IMR-90 (cell line): Measurements from ENCODE around the gene TNK2. TPM values are rescaled to one million over a fixed set of nuclear protein-coding genes. Genes with fewer than 3 reads are reported as not detected.

ENCODE experiments used
- ATAC-seq: fragments of 200-7000 bp; cut with Tn5 transposase; 2 replicates; pipeline ENCODE4 v1.9.1; 2020; ENCODE audit warnings: low read depth, mild to moderate bottlenecking, moderate library complexity
- BruUV-seq: library from RNA; stranded (reverse); fragments of 400-500 nt; replicated peaks from 2 replicates; lab custom pipeline; 2021; lab: Mats Ljungman, UMichigan
- CTCF ChIA-PET: fragments of 300-600 bp; formaldehyde crosslinking; extraction: SDS; loops from one replicate; lab custom pipeline; 2021; ENCODE audit warnings: antibody characterized with exemption; lab: Yijun Ruan, JAX
- POLR2A ChIA-PET: fragments of 300-600 bp; sonication (Branson Sonifier 250); formaldehyde crosslinking; loops from one replicate; lab custom pipeline; 2022; ENCODE audit warnings: antibody characterized with exemption; ENCODE audit not compliant: unreplicated experiment; lab: Charles Lee
- DNase-seq: peaks from one replicate; pipeline ENCODE4 v3.0.0; 2013
- H2AFZ ChIP-seq: replicated peaks from 2 replicates; pipeline ENCODE3; 2013; ENCODE audit warnings: low read length, mild to moderate bottlenecking; ENCODE audit not compliant: poor library complexity
- H2AK5ac ChIP-seq: 2 replicates; pipeline ENCODE4 v1.6.1; 2013; ENCODE audit warnings: low read depth, low read length, inconsistent platforms
- H2AK9ac ChIP-seq: replicated peaks from 2 replicates; pipeline ENCODE3; 2013; ENCODE audit warnings: mild to moderate bottlenecking, low read depth, low read length, moderate library complexity; ENCODE audit not compliant: poor library complexity
- H2BK120ac ChIP-seq: 2 replicates; pipeline ENCODE4 v1.6.1; 2013; ENCODE audit warnings: low read depth, low read length, inconsistent platforms
- H2BK15ac ChIP-seq: 3 replicates; pipeline ENCODE4 v1.6.1; 2013; ENCODE audit warnings: low read depth, low read length, inconsistent platforms
- H2BK20ac ChIP-seq: 2 replicates; pipeline ENCODE4 v1.6.1; 2013; ENCODE audit warnings: low read depth, mild to moderate bottlenecking, inconsistent platforms, low read length, moderate library complexity
- H2BK5ac ChIP-seq: 2 replicates; pipeline ENCODE4 v1.6.1; 2013; ENCODE audit warnings: mild to moderate bottlenecking, low read depth, low read length, inconsistent platforms; ENCODE audit not compliant: poor library complexity, severe bottlenecking
- H3K14ac ChIP-seq: replicated peaks from 2 replicates; pipeline ENCODE4 v1.6.1; 2013; ENCODE audit warnings: low read depth, low read length, inconsistent platforms
- H3K18ac ChIP-seq: 2 replicates; pipeline ENCODE4 v1.6.1; 2013; ENCODE audit warnings: low read depth, low read length, control low read depth
- H3K23ac ChIP-seq: 2 replicates; pipeline ENCODE4 v1.6.1; 2013; ENCODE audit warnings: low read depth, low read length, inconsistent platforms
- H3K27ac ChIP-seq: 2 replicates; pipeline ENCODE4 v1.5.1; 2013; ENCODE audit warnings: mild to moderate bottlenecking, control low read depth, low read length; ENCODE audit not compliant: insufficient read depth
- H3K27me3 ChIP-seq: 2 replicates; pipeline ENCODE4 v1.6.1; 2013; ENCODE audit warnings: low read length; ENCODE audit not compliant: control insufficient read depth, insufficient read depth
- H3K36me3 ChIP-seq: 2 replicates; pipeline ENCODE4 v1.6.1; 2013; ENCODE audit warnings: low read length, mixed read lengths; ENCODE audit not compliant: control insufficient read depth, insufficient read depth
- H3K4ac ChIP-seq: 2 replicates; pipeline ENCODE4 v1.6.1; 2013; ENCODE audit warnings: low read depth, low read length, inconsistent platforms
- H3K4me1 ChIP-seq: 2 replicates; pipeline ENCODE4 v1.6.1; 2013; ENCODE audit warnings: low read length, mixed read lengths; ENCODE audit not compliant: control insufficient read depth, insufficient read depth
- H3K4me2 ChIP-seq: 2 replicates; pipeline ENCODE4 v1.6.1; 2013; ENCODE audit warnings: low read depth, mild to moderate bottlenecking, control low read depth, low read length, moderate library complexity
- H3K4me3 ChIP-seq: 2 replicates; pipeline ENCODE4 v1.5.1; 2013; ENCODE audit warnings: low read depth, mild to moderate bottlenecking, control low read depth, low read length, moderate library complexity; ENCODE audit not compliant: insufficient read depth
- H3K56ac ChIP-seq: 2 replicates; pipeline ENCODE4 v1.6.1; 2013; ENCODE audit warnings: low read length, inconsistent platforms; ENCODE audit not compliant: insufficient read depth; ENCODE audit errors: extremely low read depth
- H3K79me1 ChIP-seq, 2 experiments: 2 replicates each; pipeline ENCODE4 v1.6.1; 2013; ENCODE audit warnings: low read length in 2 of 2, inconsistent platforms in 1 of 2, low read depth in 1 of 2
- H3K9ac ChIP-seq: 2 replicates; pipeline ENCODE4 v1.6.1; 2013; ENCODE audit warnings: low read depth, low read length, control low read depth
- H3K9me1 ChIP-seq: 2 replicates; pipeline ENCODE4 v1.6.1; 2013; ENCODE audit warnings: low read length, inconsistent platforms; ENCODE audit not compliant: insufficient read depth
- H3K9me3 ChIP-seq: 2 replicates; pipeline ENCODE4 v1.6.1; 2013; ENCODE audit warnings: low read length; ENCODE audit not compliant: control insufficient read depth, insufficient read depth
- H4K20me1 ChIP-seq: 2 replicates; pipeline ENCODE4 v1.6.1; 2013; ENCODE audit warnings: low read length, inconsistent platforms; ENCODE audit not compliant: insufficient read depth
- H4K5ac ChIP-seq: 2 replicates; pipeline ENCODE4 v1.6.1; 2013; ENCODE audit warnings: mild to moderate bottlenecking, low read depth, low read length, control low read depth
- H4K8ac ChIP-seq, 2 experiments: 2 replicates each; pipeline ENCODE4 v1.6.1; 2013; ENCODE audit warnings: low read depth in 2 of 2, low read length in 2 of 2, control low read depth in 1 of 2, inconsistent platforms in 1 of 2
- H4K91ac ChIP-seq: 2 replicates; pipeline ENCODE4 v1.6.1; 2013; ENCODE audit warnings: low read depth, low read length, inconsistent platforms; ENCODE audit not compliant: insufficient read depth
- MAFK ChIP-seq: IDR thresholded peaks from 2 replicates; pipeline ENCODE4 v1.6.1; 2012; ENCODE audit warnings: low read depth, low read length, improper control_type of control experiment
- MAZ ChIP-seq: IDR thresholded peaks from 2 replicates; pipeline ENCODE4 v1.6.1; 2012; ENCODE audit warnings: low read depth, mild to moderate bottlenecking, low read length, improper control_type of control experiment, moderate library complexity, borderline replicate concordance
- RCOR1 ChIP-seq: IDR thresholded peaks from 2 replicates; pipeline ENCODE4 v1.6.1; 2012; ENCODE audit warnings: mild to moderate bottlenecking, low read length, improper control_type of control experiment; ENCODE audit not compliant: insufficient replicate concordance
- SMC3 ChIP-seq: fragments of 150-350 bp; IDR thresholded peaks from 2 replicates; pipeline ENCODE4 v1.6.1; 2016; ENCODE audit warnings: low read depth, mild to moderate bottlenecking, antibody characterized with exemption, low read length, moderate library complexity
- WGBS, 2 experiments: methylation state at CpG; one replicate each; pipeline versions ENCODE4 v1.1.5 to v1.1.7; 2013; ENCODE audit warnings: missing lambda C conversion rate in 2 of 2; ENCODE audit not compliant: insufficient read length in 1 of 2; ENCODE audit errors: extremely low coverage in 2 of 2; 5-methylcytosine and 5-hydroxymethylcytosine counted together
- dilution Hi-C: fragments of 300-500 bp; cut with HindIII; formaldehyde crosslinking; loops from one replicate; pipeline ENCODE4 v1.14.3; 2018; ENCODE audit warnings: low sequenced_read_pairs; ENCODE audit not compliant: unreplicated experiment
- in situ Hi-C: fragments of 300-500 bp; cut with MboI; formaldehyde crosslinking; loops from 3 replicates; pipeline ENCODE4 v1.14.3; 2019; ENCODE audit warnings: low sequenced_read_pairs, inconsistent platforms, mixed read lengths
- intact Hi-C: fragments of 100-400 bp; cut with micrococcal nuclease; formaldehyde crosslinking; loops from 2 replicates; pipeline ENCODE4 v1.10.0; 2022
- polyA plus RNA-seq, 3 experiments: library from polyadenylated mRNA; depleted of rRNA; stranded (reverse); fragments of >200 nt; gene quantifications; 2 replicates each; pipeline ENCODE4 v1.2.3, GENCODE V29; 2012; ENCODE audit warnings: low replicate concordance in 1 of 3
- total RNA-seq: library from RNA; depleted of rRNA; stranded (reverse); fragments of >200 nt; gene quantifications from 2 replicates; pipeline ENCODE4 v1.2.3, GENCODE V29; 2012
- TF ChIP-seq, protein P1 (sequence below): fragments of 150-350 bp; IDR thresholded peaks from 2 replicates; pipeline ENCODE4 v1.6.1; 2017; ENCODE audit warnings: mild to moderate bottlenecking, antibody characterized with exemption, low read length, low read depth

The TNK2 gene
- total and polyA plus RNA-seq, 2 of the 4 experiments (the other 2 are of a cell fraction), result 2.2 to 13.8 TPM

DNA sequence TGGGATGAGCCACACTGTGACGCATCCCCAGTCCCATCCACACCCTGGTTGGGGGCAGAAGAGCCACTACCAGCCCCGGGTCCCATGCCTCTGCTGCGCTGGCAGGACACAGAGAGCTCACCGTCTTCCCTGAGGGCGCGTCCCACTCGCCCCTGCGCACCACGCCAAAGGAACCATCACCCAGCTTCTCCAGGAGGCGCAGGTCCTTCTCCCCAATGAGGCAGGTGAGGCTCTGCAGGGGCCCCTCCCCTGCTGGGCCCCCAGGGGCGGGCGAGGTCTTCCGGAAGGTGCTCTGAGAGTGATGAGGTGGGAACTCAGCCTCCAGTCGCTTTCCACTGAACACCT lies 23.7 kb downstream of the TNK2 start (continued):
- TF ChIP-seq SMC3 (no peak), MAFK (no peak), MAZ (no peak), RCOR1 (no peak)

GRCh38 chr3:195883801-195884200 lies 24.6 kb downstream of the TNK2 start:
- H2BK20ac ChIP-seq, result no peak overlapping the region
- no peak overlapping the region for H2BK5ac ChIP-seq
- H3K27me3 ChIP-seq, result no peaks in the 10 kb centered on the region
- H3K23ac ChIP-seq, result no peak overlapping the region
- no peak overlapping the region for H3K27ac ChIP-seq
- no TSS peak for BruUV-seq
- no peak overlapping the region for H3K9ac ChIP-seq
- H2AK5ac ChIP-seq, result no peak overlapping the region
- ChIA-PET POLR2A (no interaction called here), CTCF (no interaction called here)
- peaks cover 4% of the 10 kb centered on the region; the same call in 1 of the 2 replicates for H3K4me1 ChIP-seq
- H2AK9ac ChIP-seq, result no peak overlapping the region
- in situ Hi-C loops, result no loop called here
- H3K4me3 ChIP-seq, result no peak overlapping the region
- H3K4me2 ChIP-seq, result no peak overlapping the region
- H3K14ac ChIP-seq, result no peak overlapping the region
- no peak overlapping the region for H2BK15ac ChIP-seq
- 98% methylated on average over 7 of the region's 12 CpGs; no CpG with 5 or more reads in 1 of the 2 experiments for WGBS, 2 experiments
- DNase-seq (no peak), ATAC-seq (no peak)
- H3K9me1 ChIP-seq, result peaks cover 9% of the 10 kb centered on the region; the same call in 1 of the 2 replicates
- peaks cover 39% of the 10 kb centered on the region for H3K36me3 ChIP-seq
- no peak overlapping the region for H2AFZ ChIP-seq
- no peak overlapping the region for H3K4ac ChIP-seq
- no peak overlapping the region for H3K18ac ChIP-seq
- peaks cover 8 to 17% of the 10 kb centered on the region in 2 experiments; a peak in 3 of 4 replicates for H3K79me1 ChIP-seq
- H4K91ac ChIP-seq, result no peak overlapping the region
- no peaks in the 10 kb centered on the region; the same call in 1 of the 2 replicates for H4K20me1 ChIP-seq
- dilution Hi-C loops, result no loop called here
- no peak overlapping the region for H3K56ac ChIP-seq
- H4K5ac ChIP-seq, result no peak overlapping the region
- intact Hi-C loops, result no loop called here
- no peak overlapping the region for H2BK120ac ChIP-seq
- H3K9me3 ChIP-seq, result no peaks in the 10 kb centered on the region
- no peak overlapping the region for H4K8ac ChIP-seq
- TF ChIP-seq, protein P1, sequence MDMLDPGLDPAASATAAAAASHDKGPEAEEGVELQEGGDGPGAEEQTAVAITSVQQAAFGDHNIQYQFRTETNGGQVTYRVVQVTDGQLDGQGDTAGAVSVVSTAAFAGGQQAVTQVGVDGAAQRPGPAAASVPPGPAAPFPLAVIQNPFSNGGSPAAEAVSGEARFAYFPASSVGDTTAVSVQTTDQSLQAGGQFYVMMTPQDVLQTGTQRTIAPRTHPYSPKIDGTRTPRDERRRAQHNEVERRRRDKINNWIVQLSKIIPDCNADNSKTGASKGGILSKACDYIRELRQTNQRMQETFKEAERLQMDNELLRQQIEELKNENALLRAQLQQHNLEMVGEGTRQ, result no peak
